HG03565 (cell line): ENCODE measurements around the gene MAN1A1.

Source experiments
- ATAC-seq: cut with Tn5 transposase; IDR thresholded peaks from one replicate; pipeline ENCODE4 v1.9.1; 2021; ENCODE audit warnings: mild to moderate bottlenecking, moderate library complexity; ENCODE audit not compliant: unreplicated experiment

The MAN1A1 gene

DNA sequence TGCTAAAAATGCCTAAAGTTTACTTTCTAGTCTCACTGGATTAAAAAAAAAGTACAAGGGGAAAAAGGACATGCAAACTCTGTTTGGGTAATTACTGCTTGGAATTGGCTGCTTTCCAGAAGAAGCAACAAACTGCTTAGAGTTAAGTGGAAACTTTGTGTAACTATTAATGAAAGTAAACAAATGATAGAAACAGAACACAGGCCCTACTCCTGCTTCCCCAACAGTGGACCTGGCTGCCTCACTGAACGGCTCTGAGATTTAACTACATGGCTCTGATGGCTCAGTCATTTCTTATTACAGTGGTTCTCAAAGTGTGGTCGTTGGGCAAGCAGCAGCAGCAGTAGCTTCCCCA is 108.5 kb downstream of the MAN1A1 start:
- ATAC-seq = peak; percentile 50

- ATAC-seq = peak; percentile 19
Measured at GRCh38 chr6:119240257-119241110, 109.1 kb downstream of the MAN1A1 start.

- no peak for ATAC-seq
Measured at GRCh38 chr6:119237177-119237715, 112.3 kb downstream of the MAN1A1 start.

GRCh38 chr6:119234941-119235340 is 114.6 kb downstream of the MAN1A1 start:
- no peak for ATAC-seq

DNA sequence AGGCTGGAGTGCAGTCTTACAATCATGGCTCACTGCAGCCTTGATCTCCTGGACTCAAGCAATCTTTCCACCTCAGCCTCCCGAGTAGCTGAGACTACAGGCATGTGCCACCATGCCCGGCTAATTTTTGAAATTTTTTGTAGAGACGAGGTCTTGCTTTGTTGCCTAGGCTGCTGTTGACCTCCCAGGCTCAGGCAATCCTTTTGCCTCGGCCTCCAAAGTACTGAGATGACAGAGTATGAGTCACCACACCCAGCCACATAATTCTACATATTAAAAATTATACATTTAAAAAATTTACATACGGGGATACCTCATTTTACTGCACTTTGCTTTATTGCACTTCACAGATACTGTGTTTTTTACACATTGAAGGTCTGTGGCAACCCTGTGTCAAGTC is 115.1 kb downstream of the MAN1A1 start:
- ATAC-seq = no peak

DNA sequence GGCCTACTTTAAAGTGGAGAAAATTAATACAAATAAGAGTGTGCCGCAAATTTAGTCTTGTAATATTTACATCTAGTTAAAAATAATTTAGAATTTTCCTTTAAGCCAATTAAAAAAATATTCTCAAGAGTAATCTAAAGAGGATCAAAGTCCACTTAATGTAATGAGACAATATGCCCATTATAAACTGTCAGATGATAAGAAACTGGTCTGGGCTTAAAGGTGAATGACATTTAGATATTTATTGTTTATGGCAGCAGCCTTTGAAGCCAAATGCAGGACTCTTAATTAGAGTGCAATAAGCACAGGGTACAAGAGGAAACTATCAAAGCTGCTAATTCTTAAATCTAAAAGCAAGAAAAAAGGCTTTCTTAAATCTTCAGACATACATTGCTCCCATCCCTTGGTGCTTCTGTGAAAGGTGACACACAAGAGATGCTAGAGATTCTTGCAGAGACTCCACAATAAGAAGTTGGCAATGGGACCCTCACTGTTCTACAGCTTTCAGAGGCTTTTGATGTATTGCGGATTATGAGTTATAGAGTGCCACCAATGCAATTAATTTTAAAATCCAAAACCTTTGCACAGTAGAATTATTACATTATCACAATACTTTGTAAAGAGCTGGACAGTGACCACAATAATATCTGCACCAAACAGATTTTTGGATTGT is 116.1 kb downstream of the MAN1A1 start:
- ATAC-seq = no peak

GRCh38 chr6:119231394-119231793 is 118.2 kb downstream of the MAN1A1 start:
- ATAC-seq = no peak

DNA sequence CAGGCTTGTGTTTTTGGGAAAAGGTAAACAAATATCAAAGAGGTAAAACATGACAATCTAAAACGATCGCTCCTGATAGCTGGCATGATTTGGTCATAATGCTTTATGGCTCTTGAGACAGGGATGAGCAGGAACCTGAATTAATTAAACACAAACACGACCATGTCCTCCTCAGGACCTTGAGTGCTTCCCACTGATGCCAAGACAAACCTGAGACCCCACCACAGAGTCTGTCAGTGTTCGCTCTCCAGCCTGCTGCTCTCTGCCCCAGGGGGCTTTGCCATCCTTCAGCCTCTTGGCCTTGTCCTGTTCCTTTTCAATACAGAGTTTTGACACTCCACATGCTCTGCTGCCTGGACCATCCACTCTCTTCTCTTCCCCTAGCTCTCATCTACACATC is 119.4 kb downstream of the MAN1A1 start:
- no peak for ATAC-seq

- no peak for ATAC-seq
Measured at GRCh38 chr6:119227377-119227776, 122.2 kb downstream of the MAN1A1 start.

DNA sequence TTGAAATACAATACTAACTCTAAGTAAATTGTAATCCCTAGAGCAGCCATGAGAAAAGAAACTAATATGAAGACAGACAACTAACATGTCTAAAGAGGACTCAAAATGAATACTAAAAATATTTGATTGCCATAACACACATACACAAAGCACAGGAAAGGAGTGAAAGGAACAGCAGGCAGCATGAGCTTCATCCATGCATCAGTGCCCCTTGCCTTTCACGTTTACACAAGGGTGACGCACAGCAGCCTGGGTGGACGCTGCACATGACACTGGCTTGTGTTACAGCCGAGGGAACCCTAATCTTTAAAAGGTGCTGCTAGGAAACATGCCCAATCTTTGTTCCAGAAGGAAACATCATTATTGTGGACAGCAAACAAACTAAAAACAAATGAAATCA is 123.5 kb downstream of the MAN1A1 start:
- ATAC-seq = no peak

DNA sequence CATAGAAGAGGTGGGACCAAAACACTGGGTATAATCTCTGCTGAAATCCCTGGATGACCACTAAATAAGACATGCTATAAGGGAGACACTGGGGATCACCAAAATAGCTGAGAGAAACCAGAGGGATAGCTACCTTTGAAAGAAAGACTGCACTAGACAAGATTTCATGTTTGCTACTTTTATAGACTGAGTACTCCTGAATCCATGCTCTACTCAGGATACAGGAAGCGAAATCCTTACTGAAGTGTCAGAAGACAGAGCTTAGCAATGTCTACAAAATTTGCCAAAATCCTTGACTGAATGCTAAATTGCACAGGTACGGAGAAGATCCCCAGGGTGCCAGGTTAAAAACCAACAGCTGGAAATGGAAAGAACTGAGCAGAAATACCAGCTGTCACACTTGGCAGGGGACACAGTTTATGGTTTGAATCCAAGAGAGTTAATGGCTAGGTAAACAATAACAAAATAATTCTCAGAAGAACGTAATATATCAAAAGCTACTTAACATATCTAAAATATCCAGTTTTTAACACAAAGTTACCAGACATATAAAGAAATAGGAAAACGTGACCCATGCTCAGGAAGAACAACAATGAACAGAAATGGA is 125.4 kb downstream of the MAN1A1 start:
- no peak for ATAC-seq

DNA sequence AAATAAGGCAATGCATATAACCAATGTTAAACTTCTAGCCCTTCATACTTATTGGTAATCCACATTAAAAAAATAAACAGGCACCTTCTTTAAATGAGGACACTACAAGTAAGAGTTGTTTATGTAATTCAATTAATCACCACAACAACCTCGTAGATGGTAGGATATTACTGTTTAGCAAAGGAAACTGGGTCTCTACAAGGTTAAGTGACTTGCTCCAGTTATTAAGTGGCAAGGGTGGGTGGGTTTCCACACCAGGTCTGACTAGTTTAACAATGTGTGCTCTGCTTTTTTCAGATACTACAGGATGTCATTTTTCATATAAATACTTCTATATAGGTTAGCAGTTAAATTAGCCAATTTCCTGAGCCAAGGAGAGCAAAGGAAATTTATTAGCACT is 129.1 kb downstream of the MAN1A1 start:
- ATAC-seq = no peak

GRCh38 chr6:119218548-119218947 is 131.0 kb downstream of the MAN1A1 start:
- ATAC-seq = no peak

GRCh38 chr6:119215885-119216590 is 133.5 kb downstream of the MAN1A1 start:
- no peak for ATAC-seq

DNA sequence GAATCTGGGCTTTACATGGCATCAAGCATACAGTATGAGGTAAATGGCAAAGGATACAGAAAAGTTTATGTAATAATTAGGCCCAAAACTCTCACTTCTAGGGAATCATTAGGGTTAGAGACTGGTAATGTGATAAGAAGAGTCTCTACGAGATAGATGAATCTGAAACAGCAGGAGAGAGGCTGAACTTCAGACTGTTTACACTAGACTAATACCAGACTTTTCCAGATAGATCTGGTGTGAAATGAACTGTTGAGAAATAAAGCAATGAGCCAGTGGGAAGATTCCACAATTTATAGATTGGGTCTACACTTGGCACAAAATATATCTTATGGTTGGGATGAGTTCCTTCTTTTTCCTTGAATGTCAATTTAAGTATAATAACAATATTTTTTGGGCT is 134.3 kb downstream of the MAN1A1 start:
- ATAC-seq = no peak

GRCh38 chr6:119210596-119210995 is 139.0 kb downstream of the MAN1A1 start:
- no peak for ATAC-seq

DNA sequence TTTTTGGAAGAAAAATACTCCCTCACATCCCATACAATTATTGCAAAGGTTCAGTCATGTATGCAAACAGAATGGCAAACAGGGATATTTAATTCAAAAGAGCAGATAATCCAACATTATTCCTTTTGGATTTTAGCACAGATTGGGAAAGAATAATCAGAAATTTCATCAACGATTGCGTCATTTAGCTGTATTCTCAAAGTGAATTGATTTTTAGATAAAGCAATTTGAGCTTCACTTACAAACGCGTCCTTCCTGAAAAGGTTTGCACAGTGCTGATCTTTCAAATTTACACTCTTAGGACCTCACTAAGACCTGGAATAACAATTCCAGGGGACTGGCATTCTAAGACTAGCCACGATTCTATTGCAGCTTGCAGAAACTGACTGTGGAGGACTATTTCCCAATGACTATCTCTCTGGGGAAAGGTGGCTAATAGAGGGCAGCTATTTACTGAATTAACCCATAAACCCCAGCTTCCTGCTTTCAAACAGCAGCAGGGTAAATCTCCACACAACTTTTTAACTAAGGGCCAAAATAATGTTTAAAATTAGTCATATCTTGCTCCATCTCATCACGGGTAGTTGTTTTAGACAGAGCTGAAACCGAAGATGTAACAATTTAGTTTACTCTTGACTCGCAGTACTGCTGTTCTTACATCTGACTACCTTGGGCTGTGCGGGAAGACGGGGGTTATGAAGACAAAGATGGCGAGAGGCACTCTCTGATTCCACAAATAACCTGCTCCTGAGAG is 139.9 kb downstream of the MAN1A1 start:
- ATAC-seq = peak; percentile 34

GRCh38 chr6:119207971-119208725 is 141.4 kb downstream of the MAN1A1 start:
- ATAC-seq = no peak

GRCh38 chr6:119207327-119207726 is 142.2 kb downstream of the MAN1A1 start:
- ATAC-seq = no peak
